ENCODE data around the gene IRF8. TPM values are rescaled to one million over a fixed set of nuclear protein-coding genes. Genes with fewer than 3 reads are reported as not detected.
"Not testable (repeated sequence)": the region's sequence is repeated elsewhere in the genome, so short reads cannot be mapped to it uniquely, and the experiment has no call there.

Gene IRF8, protein sequence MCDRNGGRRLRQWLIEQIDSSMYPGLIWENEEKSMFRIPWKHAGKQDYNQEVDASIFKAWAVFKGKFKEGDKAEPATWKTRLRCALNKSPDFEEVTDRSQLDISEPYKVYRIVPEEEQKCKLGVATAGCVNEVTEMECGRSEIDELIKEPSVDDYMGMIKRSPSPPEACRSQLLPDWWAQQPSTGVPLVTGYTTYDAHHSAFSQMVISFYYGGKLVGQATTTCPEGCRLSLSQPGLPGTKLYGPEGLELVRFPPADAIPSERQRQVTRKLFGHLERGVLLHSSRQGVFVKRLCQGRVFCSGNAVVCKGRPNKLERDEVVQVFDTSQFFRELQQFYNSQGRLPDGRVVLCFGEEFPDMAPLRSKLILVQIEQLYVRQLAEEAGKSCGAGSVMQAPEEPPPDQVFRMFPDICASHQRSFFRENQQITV
- 0.23 TPM in 1 of 2 replicates, not detected in the other for total RNA-seq (2014; rRNA removed; shearing (Covaris generic))
- polyA plus RNA-seq (2015; cell fraction: cytosol; rRNA removed): not detected in 2 replicates
- polyA plus RNA-seq (2015; cell fraction: nucleus; rRNA removed): not detected in 2 replicates

DNA sequence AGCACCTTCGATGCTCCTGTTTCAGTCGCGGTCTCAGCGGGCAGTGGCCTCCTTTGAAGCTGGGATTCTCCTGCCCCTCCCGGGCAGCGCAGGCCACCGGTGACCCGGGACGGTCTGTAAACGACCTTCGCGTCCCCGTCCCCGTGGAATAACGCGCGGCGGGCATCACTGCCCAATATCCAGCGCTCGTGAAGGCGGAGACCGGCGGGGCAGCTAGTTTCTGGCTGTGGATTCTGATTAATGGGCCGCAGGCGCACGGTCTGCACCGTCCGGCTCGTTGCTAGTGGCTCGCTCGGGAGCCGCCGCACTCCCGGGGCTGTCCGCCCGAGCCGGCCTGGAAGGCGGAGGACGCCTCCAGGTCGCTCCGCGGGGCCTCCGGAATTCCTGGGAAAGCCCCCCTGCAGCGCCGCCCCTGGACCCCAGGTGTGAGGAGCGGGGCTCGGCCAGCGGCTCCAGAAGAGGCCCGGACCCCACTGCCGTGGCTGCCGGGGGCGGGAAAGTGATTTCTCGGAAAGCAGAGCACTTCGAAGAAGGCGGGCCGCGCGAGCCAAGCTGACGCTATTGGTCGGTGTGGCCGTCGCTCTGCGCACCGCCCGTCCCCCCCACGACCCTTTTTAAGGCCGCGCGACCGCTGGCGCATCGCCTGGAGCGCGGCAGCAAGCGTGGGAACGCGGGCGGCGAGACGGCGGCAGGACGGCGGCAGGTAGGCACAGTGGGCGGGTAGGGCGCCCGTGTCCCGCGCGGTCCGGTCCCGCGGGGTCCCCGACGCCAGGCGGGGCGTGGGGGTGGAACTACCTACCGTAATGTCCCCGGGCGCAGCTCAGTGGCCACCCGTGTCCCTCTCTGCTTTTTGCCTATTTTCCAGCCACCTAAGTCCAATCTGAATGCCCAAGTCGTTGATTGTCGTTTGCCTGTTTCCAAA is at the start of gene IRF8:
TSS of gene IRF8 (plus strand) at position 642 of the 922 bp plus-strand sequence. CDS start 3,854 bp downstream, outside the sequence.
- DNase-seq (ENCODE audit: low read depth): no peak

DNA sequence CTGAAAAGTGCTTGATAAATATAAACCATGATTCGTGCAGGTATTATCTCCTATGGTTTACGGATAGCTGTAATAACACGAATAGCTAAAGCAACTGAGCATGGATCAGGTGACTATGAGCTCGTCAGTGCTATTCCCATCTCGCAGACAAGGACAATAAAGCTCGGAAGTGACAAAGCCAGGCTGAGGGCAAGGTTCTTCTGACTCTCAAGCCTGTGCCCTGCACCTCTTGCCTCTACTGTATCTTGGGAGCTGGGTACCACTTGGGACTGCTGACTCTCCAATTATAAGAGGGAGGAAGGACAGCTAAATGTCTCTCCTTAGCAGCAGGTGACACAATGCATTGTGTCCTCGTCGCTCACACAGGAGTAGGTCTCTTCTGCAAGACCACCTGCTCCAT is 49.6 kb upstream of the IRF8 start:
- DNase-seq (ENCODE audit: low read depth): no peak

DNA sequence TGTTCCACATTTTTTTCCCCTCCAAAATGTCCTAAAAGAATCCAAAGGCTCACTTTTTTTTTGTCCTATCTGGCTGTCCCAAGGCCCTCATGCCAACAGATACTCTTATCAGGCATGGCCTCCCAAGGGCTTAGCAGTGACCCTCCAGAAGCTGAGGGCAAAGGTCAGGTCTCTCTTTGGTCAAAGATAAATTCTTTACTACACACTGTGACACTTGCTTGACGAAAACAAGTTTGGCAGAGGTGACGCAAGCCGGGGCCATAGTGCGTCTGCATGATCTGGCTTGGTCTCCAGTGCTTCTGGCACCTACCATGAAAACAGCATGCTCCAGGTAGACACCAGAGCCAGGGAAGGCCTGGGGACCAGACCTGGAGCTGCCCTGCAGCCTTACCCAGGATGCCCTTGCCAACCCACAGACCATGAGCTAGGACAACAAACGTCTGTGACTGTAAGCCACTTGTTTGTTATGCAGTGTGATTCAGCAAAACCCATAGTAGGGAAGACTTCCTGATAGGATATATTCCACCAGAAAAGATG is 48.5 kb upstream of the IRF8 start:
- no peak for DNase-seq (ENCODE audit: low read depth)

DNA sequence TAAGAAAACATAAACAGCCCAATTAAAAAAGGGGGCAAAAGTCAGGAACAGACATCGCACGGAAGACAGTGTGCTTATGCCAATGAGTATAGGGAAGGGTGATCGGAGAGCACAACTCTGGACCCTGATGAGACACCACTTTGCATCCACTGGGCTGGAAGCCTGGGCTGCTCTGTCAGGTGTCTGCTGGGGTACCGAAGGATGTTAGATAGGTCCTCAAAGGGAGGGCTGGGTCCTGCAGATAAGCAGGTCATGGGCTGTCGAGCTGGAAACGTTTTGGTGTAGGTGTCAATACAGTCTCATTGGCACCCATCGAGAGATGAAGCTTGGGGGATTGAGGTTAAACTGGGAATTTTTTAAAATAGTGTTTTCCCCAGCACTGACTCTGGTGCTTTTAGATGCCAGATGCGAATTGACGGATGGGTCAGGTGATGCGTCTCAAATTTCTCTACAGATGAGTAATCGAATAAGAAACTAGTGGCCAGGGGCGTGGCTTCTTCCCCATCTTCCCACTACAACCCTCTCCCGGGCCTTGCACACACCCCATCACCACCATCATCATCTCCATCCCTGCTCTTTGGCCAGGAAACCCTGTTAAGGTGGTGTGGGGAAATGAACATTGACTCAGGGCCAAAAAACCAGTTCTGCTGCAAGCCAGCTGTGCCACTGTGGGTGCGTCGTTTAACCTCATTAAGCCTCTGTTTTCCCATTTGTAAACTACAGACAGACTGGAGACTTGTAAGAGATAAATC is 47.8 kb upstream of the IRF8 start:
- DNase-seq (ENCODE audit: low read depth): peak; percentile 26

DNA sequence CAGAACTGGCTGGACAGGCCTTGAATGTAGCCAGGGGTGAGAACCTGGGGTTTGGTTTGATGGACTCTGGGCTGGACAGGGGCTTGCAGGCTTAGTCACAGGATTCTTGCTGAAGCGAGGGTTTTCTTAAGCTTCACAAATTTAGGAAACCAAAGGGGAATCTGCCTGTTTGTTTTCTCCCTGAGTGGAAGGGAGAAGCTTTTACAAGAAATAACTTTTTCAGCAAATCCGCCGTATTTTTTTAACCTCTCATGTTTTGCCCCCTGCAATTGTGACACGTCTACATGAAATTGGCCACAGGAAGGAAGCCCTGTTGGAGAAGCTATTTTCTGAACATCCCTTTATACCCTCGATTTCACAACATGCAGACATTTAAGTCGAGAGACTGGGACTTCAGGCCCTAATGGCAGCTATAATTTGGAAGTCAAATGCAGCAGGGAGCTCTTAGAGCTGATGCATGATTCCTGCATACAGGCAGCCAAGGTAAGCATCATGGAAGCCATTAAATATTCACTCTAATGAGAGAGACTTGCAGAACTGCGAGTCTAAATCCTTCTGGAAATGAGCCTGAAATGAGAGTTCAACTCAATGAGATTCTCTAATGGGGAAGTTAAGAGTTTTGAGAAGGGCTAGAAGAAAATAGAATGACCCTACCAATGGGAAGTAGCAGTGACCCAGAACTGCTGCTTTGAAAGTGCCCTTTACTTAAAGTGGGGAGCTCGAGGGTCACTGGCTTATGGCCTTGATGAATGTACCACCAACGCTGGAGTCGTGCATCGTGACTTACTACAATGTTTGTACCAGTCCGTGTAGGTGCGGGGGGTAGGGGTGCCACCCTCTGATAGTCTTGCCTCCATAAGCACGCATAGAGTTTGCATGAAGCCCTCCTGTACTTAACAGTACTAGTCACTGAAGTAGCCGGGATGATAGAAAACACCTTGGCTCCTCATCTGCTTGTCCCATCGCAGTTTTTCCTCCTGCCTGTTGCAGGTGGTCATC is 45.1 kb upstream of the IRF8 start:
- no peak for DNase-seq (ENCODE audit: low read depth)

DNA sequence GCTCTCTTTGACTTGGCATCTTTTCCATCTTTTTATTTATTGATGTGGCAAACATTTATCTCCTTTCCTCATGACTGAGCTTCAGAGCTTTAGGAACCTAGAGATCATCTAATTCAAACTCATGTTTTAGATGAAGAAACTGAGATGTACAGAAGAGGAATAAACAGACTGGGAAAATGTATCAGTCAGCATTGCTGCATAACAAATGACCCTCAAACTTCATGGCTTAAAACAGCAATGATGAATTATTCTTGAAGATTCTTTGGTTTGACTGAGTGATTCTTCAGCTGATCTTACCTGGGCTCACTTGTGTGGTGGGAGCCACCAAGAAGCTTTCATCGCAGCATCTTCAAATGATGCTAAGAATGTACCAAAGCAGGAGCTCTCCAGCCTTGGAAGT is 44.0 kb upstream of the IRF8 start:
- DNase-seq (ENCODE audit: low read depth): no peak

DNA sequence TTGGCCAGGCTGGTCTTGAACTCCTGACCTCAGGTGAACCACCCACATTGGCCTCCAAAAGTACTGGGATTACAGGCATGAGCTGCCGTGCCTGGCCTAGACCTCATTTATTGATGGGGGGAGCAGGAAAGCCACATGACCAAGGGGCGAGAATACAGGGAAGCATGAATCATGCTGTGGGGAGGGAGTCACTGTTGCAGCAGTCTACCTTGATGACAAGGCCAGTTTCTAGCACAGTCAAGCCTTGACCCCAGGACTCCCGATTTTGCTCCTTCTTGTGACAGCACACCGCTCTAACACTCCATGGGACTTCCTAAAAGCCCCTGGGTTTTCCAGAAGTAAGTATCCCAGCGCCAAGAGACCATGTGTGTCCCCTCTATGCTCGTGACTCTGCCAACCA is 42.9 kb upstream of the IRF8 start:
- peak; percentile 18 for DNase-seq (ENCODE audit: low read depth)

DNA sequence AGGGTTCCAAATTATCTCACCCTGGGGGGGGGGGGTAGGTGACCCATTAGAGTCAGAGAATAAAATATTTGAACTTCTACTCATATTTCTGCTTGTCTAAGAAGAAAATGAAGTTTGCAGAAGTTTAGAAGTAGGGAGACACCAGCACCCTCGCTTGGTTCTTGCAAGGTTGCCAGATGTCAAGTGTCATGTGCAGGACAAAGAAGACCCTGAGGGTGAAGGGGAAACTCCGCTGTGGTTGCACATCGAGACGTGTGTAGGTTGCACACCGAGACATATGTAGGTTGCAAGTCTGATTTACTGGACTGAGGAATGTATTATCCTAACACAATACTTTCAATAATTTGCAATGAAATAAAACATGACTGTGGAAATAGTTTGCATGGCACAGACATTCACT is 42.4 kb upstream of the IRF8 start:
- DNase-seq (ENCODE audit: low read depth): no peak

DNA sequence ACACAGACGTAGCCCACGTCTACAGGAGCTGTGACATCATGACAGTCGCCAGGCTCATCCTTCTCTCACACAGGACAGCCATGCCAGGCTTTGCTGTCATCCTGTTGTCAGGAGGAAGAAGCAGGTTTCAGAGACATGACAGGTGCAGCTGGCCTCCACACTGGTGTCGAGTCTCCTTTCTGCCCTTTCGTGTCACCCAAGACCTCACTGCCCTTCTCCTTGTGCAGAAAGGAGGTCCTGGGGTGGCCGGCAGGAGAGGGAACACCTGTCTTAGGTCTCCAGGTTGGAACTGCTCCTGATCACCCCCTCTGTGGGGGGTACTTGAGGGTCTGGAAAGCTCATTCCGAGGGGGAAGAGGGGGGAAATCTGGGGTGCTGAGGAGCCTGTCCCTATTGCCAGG is 41.6 kb upstream of the IRF8 start:
- DNase-seq (ENCODE audit: low read depth): no peak

DNA sequence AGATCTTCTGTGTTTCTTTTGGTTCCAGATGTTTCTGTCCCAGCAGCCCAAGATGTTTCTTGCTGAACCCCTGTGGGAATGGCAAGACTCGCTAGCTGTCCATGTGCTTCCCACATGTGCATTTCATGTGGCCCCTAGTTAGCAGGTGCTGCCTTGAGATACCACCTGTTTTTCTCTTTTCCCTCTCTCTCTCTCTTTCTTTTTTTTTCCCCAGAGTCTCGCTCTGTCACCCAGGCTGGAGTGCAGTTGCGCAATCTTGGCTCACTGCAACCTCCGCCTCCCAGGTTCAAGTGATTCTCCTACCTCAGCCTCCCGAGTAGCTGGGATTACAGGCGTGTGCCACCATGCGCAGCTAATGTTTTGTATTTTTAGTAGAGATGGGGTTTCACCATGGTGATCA is 40.4 kb upstream of the IRF8 start:
- not testable (repeated sequence) for DNase-seq (ENCODE audit: low read depth)

DNA sequence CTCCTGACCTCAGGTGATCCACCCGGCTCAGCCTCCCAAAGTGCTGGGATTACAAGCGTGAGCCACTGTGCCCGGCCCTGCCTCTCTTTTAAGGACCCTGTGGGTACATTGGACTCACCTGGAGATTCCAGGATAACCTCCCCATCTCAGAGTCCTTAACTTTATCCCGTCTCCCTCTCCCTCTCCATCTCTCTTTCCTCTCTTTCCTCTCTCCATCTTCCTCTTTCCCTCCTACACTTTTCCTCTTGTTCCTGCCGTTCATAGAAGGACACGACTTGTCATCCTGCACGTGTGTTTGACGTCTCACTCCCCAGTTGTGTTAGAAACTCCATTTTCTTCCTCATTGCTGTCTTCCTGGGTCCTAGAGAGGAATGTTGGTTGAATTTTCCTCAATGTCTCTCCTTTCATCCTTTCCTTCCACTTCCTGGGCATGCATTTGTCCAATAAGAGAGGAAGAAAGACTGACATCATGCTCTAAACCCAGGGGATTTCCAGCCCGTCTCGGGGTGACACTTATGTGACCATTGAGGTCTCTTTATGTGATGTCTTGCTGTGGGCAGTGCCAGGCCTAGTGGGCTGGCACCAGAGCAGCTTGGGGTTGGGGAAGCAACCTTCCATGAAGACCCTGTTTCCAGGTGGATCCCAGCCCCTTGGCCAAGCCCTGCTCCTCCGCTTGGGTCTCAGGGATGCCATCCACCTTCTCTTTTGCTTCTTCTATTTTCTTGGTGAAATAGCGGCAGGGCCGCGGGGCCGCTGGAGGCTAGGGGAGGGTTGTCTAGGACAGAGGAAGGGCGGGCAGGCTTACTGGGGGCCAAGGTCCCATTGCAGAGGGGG is 39.8 kb upstream of the IRF8 start:
- DNase-seq (ENCODE audit: low read depth): no peak

DNA sequence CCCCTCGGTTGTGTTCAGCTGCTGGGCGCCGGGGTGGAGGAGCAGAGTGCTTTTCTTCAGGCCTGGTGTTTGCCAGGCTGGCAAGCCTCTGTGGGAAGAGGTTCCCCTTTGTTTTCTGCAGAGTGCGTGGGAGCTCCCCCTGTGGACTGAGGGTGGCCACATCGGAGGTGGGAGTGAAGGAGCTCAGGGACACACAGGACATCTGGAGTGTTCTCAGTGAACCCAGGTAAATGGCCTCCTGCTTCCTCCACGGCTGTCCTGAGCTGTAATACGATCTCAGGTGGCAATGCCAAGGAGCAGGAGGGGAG is 39.2 kb upstream of the IRF8 start:
- no peak for DNase-seq (ENCODE audit: low read depth)

DNA sequence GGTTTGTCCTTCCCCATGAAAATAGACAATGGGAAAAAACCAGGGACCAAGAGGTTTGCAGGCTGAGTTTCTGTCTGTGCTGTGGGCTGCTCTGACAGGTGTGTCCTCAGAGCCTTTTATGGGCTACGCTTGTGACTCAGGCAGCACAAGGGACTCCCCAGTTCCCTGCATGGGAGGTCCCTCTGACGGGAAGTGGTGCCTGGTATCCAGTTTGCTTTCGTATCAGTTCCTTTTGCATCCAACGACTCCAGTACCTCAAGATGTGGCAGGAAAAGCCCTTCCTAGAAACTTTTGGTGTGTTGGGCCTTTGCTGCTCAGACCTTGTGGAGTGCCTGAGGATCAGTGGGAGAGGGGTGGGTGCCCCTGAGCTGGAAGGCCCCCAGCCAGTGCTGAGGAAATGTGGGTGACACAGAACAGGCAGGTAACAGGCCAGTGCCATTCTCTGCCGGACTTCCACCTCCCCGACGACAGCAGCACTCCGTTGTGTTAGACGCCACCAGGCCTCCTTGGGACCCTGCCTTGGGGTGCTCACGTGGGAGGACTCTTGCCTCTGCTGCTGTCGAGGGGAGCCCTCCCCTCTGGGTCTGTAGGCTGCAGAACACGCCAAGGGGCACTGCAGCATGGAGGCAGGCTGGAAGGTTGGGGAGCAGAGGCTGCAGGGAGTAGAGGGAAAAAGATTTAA is 38.4 kb upstream of the IRF8 start:
- no peak for DNase-seq (ENCODE audit: low read depth)

DNA sequence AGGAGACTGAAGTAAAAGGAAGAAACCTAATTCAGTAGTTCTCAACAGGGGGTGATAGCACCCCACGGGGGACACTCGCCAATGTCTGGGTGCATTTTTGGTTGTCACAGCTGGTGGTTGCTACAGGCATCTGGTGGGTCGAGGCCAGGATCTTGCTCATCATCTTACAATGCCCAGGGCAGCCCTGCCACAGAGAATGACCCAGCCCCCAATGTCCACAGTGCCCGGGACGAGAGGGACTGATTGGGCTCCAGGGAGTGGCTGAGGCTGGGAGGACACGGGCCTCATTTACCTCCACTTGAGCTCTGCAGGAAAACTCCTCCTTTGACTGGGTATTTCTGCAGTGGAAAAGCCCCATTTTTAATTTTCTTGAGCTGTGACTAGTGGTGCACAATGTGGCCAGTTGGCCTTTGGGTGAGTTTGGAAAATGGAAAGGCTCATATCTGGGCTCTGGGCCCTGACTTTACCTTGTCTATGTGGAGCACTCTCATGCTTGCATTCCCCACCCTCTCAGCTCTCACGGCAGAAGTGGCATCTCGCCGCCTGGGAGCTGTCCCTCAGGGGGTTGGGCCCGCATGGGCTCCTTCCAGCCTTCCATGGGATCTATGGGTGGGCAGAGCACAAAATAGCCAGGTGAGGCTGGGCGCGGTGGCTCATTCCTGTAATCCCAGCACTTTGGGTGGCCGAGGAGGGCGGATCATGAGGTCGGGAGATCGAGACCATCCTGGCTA is 37.7 kb upstream of the IRF8 start:
- no peak for DNase-seq (ENCODE audit: low read depth)

DNA sequence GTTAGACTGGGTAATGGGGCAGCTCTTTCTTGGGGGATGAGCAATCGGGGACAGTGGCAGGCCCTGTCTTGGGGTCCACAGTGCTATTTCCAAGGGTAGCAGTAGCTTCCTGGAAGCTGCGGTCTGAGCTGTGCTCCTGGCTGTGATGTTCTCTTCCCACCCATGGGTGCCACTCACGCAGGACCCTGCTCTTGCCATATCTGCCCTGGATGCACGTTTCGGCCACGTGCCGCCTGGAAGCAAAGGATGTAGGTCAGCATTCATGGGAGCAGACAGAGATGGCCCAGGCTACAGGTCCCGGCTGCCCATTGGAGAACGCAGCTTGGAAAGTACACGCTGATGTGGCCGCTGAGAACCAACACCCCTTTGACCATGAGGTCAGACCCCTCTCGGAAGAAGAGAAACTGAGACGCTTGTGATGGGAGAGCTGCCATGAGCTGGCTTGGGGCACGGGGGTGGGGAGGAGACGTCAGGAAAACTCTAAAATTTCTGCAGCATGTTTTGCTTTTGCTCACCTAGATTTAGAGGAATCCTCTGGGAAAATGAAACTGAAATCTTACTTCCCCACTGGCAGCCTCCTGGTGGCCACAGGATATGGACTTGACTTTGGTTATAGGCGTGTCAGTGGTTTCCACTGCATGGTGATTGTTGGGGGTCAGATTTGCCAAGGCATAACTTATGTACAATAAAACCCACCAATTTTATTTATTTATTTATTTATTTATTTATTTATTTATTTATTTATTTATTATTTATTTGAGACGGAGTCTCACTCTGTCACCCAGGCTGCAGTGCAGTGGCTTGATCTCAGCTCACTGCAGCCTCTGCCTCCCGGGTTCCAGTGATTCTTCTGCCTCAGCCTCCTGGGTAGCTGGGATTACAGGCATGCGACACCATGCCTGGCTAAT is 36.2 kb upstream of the IRF8 start:
- no peak for DNase-seq (ENCODE audit: low read depth)

DNA sequence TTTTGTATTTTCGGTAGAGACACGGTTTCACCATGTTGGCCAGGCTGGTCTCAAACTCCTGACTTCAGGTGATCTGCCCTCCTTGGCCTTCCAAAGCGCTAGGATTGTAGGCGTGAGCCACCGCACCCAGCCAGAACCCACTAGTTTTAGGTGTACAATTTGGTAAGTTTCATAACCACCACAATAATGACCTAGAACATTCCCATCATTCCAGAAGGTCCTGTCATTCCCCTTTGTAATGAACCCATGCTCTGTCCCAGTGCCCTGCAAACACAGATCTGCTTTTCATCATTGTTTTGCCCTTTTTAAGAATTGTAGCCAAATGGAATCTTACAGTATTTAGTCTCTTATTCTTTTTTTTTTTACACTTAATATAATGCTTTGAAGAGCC is 35.6 kb upstream of the IRF8 start:
- DNase-seq (ENCODE audit: low read depth): peak; percentile 12

DNA sequence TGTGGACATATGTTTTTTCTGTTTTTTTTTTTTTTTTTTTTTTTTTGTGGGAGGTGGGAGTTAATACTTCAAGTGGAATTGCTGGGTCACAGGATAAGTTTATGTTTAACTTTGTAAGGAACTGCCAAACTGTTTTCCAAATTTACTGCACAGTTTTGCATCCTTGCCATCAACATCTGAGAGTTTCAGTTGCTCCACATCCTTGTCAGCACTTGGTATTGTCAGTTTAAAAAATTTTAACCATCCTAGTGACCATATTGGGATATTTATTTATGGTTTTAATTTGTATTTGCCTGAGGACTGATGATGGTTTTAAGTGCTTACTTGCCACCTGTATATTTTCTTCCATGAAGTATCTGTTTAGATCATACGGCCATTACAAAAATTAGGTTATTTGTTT is 34.0 kb upstream of the IRF8 start:
- DNase-seq (ENCODE audit: low read depth): no peak
